Measurements from ENCODE around the gene UBXN11.
"Not testable (repeated sequence)": the region's sequence is repeated elsewhere in the genome, so short reads cannot be mapped to it uniquely, and the experiment has no call there.

The UBXN11 gene

DNA sequence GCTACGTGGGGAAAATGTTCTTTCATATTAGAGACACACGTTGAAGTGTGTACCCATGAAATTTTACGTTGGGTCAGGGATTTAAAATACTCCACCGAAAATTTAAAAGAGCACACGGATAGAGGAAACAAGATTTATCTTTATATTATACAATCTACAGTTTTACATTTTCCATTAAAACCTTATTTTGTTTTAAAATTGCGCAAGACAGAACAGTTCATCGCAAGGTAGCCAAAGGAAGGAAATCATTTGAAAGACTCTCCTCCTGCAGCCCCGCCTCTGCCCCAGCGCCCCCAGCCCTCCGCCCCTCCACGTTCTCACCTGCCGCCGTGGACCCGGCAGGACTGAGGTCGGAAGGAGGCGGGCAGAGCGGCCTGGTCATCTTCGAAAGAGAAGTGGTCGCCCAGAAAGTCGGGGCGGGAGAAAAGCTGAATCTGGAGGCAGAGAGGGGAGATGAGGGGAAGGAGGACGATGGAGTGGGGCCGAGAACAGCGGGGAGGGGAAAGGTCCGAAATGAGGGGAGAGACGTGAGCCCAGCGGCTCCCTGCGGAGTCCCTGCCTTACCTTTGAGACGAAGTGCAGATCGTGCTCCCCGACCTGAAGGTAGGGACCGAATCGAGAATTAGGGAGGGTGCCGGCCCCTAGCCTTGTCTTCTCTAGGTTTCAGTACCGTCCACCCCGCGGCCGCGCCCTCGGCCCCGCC lies 29.5 kb upstream of the UBXN11 start:
- no peak for DNase-seq

DNA sequence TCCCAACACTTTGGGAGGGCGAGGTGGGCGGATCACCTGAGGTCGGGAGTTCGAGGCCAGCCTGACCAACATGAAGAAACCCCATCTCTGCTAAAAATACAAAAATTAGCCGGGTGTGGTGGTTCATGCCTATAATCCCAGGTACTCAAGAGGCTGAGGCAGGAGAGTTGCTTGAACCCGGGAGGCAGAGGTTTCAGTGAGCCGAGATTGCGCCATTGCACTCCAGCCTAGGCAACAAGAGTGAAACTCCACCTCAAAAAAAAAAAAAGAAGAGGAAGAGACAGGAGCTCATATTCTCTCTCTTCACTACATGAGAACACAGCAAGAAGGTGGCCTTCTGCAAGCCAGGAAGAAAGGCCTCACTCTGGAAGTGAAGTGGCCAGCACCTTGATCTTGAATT lies 26.9 kb upstream of the UBXN11 start:
- DNase-seq = not testable (repeated sequence)

DNA sequence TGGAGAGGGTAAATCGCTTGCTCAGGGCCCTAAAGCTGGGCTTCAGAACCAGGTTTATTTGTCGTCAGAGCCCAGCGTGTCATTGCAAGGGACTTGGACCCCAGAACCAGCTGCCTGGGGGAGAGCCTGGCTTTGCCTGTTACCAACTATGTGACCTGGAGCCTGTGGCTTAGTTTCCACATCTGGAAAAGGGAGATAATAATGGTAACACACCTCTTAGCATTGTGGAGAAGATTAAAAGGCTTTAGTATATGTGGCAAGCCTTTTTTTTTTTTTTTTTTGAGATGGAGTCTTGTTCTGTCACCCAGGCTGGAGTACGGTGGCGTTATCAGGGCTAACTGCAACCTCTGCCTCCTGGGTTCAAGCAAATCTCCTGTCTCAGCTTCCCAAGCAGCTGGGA lies 23.8 kb upstream of the UBXN11 start:
- no peak for DNase-seq

DNA sequence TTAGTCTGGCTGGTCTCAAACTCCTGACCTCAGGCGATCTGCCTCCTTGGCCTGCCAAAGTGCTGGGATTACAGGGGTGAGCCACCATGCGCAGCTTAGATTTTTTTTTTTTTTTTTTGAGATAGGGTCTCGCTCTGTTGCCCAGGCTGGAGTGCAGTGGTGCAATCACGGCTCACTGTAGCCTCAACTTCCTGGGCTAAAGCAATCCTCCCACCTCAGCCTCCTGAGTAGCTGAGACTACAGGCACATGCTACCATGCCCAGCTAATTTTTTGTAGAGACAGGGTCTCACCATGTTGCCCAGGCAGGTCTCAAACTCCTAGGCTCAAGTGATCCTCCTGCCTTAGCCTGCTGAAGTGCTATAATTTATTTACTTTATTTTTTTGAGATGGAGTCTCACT lies 22.9 kb upstream of the UBXN11 start:
- not testable (repeated sequence) for DNase-seq

DNA sequence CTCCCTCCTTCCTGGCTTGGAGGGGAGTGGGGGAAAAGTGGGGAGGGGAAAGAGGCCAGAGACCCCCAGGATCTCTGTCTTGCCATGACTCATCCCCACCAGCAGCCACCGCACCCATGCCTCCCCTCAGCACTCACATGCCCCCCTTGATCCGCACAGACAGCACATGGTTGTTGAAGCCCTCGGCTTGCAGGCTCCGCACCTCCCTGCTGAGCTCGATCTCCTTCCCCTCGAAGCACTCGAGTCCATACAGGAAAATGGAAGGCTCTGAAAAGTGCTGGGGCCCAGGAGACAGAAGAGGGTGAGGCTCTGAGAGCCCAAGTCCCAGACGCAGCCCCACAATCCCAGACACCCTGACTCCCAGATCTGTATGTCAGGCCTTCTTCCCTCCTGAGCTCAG lies 22.2 kb upstream of the UBXN11 start:
- no peak for DNase-seq

DNA sequence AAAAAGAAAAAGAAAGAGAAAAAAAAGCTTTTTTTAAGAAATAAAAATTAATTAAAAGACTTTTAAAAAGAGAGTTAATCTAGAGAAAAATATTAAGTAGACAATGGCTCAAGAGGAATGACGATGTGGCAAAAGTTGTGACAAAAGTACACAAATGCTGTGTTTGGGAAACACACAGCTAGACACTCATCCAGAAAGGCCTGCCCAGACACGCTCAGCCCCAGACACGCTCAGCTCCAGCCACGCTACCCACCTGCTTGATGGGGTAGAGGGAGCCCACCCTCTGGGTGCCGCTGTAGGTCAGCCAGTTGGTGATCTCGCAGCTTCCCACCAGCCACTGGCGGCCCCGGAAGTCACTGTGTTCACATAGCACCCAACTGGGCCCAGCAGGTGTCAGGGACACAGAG lies 21.5 kb upstream of the UBXN11 start:
- no peak for DNase-seq

DNA sequence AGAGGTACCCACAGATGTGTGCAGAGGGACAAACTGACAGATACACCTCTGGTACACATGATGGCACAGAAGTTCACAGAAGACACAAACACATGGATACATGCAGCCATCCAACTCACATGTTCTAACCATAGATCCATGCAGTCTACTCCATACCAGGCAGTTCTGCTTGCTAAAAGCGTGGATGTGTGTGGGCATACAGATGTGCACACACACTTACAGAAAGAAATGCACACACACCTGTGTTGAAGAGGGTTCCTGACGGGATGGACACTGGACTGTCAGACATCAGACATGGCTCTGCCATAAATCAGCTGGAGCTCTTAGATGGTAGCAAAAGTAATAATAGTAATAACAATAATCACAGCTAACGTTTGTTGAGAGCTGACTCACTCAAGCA lies 18.1 kb upstream of the UBXN11 start:
- DNase-seq = no peak

DNA sequence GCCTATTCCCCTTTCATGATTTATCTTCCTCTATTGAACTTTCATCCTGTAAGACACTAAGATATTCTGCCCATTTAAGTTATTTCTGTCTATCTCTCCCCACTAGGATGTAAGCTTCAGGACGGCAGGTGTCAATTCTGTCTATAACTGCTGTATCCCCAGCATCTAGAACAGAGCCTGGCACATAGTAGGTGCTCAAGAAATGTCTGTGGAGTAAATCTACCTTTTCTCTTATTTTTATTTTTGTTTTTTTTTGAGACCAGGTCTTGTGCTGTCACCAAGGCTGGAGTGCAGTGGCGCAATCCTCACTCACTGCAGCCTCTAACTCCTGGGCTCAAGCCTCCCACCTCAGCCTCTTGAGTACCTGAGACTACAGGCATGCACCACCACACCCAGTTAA lies 16.9 kb upstream of the UBXN11 start:
- no peak for DNase-seq

DNA sequence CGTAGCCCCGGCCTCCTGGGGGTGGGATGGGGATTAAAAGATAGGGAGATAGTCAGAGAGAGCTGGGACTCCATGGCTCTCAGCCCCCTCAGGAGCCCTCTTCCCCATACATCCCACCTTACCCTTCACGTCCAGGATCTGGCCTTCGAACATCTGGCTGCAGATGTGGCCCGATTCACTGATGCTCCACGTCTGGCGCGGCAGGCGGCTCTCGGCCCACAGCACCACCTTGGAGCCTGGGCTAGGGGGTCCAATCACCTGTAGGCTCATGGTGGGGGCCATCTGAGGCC lies 15.6 kb upstream of the UBXN11 start:
- DNase-seq = no peak

DNA sequence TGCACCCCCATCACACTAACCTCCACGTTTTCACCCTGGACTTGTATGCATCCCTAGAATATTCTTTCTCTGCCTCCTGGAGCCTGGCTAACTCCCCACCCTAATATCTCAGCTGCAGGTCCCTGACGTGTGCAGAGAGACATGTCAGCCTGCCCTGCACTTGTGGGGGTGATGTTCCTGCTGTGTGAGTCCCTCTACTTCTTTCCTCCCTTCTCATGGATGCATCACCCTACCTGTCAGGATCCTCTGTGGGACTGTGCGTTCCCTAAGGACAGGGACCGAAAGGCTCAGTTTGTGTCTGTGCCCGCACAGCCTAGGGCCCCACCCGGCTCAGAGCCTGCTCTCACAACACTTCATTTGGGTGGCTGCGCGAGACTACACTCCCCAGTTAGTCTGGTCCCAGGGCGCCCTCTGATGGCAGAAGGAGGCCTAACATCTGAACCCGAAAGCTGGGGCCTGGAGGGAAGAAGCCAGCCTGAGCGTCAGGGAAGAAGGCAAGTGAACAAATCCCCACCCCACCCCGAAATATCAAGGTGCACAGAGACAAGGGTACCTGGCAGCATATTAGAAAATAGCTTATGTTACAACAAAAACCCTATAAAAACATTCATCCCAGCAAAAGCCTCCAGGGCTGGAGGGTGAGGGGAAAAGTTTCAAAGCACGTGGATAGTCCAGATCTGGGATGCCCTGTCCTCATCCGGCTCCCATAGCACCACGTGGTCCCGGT lies 15.0 kb upstream of the UBXN11 start:
- DNase-seq = peak; percentile 51

DNA sequence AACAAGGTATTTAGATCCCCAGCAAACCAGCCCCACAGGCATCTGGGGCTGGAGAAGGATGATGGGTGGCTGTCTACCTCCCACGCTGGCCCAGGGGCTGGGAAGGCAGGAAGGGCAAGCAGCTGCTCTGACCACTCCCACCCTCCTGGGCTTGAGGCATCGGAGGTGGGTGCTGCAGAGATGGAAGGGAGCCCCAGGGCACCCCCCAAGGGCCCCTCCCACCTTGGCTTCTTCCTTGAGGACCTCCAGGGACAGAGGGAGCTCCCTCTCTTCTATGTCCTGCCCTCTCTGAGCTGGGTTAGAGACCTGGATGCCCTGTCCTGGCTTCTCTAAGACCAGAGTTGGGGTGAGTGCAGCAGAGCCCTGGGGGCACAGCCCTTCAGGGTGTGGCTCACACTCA lies 14.5 kb upstream of the UBXN11 start:
- no peak for DNase-seq

DNA sequence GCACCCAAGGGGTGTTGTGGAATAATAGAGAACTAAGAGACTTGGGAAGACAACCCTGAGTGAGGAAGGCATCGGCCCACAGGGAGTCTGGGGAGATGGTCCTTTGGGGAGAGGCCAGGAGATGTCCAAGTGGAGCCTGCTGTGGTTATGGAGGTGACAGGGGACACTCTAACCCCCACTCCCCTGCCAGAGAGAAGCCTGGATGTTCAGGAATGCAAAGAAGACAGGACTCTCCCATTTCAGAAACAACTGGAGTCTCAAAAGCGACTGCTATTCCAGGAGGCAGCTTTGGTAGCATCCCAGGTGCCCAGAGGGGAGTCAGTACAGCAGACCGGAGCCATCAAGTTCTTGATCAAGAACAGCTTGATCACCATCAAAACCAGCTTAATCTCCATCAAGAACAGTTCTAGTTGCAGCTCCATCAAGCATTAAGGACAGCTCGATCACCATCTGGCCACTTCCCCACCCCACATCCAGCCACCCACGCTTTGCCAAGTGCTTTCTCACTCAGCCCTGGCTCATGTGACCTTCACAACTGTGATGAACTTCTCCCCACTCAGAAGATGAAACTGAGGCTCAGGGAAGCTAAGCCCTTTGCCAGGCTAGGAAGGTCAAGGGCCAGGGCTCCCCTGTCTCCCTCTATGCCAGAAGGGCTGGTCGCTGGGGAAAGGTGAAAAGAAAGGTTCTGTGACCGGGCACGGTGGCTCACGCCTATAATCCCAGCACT lies 12.1 kb upstream of the UBXN11 start:
- DNase-seq = no peak

DNA sequence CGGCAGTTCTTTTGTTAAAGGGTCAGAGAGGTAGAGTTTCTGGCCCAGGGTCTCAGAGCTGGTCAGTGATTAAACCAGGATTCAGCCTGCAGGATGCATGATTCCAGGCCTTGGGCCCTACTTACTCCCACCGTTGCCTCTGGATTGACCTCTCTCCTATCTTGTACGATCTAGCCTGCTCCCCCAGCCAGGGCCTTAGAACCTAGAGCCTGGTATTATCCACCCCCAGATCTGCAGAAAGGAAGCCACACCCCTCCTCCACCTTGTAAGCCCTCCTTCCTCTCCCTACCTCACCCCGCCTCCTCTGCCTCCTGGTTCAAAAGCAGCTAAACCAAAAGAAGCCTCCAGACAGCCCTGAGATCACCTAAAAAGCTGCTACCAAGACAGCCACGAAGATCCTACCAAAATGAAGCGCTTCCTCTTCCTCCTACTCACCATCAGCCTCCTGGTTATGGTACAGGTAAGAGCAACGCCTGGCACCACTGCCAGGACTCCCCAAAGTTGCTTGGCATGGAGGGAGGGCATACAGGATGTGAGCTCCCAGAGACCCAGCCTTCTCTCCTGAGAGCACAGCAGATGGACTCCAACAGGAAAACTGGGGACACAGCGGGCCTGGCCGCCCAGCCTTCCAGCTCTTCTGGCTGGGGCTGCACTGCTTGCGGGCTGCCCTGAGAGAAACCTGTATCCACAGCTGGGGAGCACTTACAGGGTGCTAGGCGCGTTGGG lies 11.3 kb upstream of the UBXN11 start, which contains the start of gene CD52:
CD52 (plus strand) TSS at position 347 of the 726 bp plus-strand sequence; CDS start at position 407, 60 bp downstream.
- no peak for DNase-seq

DNA sequence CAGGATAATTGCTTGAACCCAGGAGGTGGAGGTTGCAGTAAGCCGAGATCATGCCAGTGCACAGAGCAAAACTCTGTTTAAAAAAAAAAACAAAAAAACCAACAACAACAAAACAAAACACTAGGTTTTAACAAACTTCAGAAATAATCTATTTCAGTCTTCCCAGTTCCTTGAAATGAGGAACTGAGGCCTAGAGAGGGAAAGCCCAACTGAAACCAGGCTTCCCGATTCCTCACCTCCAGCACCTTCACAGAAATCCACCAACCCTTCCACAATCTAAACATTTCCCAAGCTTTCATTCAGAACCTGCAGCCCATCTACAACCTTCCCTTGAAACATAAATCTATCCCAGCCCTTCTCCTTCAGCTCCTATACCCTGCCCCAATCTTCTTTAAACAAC lies 10.7 kb upstream of the UBXN11 start:
- DNase-seq = no peak

DNA sequence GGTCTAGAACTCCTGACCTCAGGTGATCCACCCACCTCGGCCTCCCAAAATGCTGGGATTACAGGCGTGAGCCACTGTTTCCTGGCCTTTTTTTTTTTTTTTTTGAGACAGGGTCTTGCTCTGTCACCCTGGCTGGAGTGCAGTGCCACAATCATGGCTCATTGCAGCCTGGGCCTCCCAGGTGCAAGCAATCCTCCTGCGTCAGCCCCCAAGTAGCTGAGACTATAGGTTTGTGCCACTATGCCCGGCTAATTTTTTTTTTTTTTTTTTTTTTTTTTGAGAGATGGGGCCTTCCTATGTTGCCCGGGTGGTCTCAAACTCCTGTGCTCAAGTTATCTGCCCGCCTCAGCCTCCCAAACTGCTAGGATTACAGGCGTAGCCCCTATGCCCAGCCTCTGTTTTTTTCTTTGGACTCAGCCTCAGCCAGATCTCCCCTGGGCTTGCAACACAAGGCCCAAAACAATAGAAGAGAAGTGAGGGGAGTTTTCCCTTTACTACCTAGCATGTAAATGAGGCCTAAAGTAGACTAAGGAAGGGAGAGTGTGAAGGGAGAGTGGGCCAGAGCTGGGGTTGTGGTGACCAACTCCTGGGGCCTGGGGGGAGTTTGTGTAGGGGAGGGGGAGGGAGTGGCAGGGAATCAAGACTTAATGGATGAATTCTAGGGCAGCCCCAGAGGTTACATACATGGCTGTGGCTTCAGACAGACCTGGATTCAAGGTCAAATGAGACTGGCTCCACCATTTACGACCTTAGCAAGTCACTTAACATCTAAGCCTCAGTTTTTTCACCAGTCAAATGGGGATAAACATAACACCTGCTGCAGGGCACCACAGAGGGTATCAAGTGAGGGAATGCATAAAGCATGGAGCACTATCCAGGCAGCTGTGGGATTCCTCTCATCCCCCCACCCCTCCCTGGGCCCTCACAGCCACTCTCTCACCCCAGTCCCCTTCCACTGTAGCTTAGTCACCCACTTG lies 9.7 kb upstream of the UBXN11 start:
- DNase-seq = no peak

DNA sequence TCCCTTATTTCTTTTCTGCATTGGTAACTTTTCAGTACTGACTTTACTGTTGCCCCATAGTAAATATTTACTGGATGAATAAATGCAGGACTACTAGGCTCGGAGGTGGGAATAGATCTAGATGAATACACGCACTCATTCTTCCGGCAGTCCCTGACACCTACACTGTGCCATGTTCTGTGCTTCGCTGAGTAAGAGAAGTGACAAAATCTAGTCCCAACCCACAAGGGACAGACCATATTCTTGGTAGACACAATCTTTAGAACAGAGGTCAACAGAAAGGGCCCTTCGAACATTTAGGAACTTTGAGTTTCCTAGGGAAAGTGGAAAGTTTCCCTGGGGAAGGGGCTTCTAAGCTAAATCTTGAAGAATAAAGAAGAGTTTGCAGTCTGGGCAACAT lies 8.1 kb upstream of the UBXN11 start:
- no peak for DNase-seq

DNA sequence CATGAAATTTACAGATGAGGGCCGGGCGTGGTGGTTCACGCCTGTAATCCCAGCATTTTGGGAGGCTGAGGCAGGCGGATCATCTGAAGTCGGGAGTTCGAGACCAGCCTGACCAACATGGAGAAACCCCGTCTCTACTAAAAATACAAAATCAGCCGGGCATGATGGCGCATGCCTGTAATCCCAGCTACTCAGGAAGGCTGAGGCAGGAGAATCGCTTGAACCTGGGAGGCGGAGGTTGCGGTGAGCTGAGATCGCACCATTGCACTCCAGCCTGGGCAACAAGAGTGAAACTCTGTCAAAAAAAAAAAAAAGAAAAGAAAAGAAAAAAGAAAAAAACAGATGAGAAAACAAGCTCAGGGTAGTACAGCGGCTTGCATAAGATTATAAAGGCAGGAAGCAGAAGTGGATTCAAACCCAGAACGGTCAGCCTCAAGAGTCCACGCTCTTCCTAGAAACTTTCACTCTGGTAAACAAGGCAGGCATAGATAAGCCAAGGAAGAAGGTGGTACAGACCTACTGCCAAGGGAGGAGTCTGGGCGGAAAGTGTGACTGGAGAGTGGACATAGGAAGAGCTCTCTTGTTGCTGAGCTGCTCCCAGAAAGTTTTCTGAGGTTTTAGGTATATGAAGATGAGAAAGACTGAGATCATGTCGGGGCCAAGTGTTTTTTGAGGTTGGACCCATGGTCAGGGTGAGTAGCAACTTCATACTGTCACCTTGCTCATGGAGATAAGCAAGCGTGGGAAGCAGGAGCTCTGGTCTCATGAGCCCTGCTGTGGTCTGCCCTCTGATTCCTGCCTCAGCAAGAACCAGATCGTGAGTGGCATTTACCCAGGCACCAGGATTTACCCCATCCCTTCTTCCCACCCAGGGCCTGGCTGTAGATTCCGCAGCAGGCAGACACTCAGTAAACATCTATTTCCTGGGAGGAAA lies 1.8 kb upstream of the UBXN11 start:
- DNase-seq = not testable (repeated sequence)

DNA sequence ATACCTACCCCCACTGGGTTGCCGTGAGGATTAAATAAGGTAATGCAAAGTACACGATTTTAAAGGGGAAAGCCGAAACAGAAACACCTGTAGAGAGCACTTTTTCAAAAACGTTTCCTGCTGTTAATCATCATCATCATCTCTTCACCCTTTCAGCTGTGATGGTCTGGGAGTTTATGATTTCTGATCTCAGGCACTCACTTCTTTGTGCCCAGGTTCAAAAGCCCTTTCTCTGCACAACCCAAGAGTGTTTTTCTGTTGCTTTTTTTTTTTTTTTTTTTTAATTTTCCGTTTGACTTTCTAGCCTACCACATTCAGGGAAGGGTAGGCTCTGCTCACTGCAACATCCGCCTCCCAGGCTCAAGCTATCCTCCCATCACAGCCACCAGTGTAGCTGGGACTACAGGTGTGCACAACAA lies 936 bp upstream of the UBXN11 start:
- DNase-seq = no peak

DNA sequence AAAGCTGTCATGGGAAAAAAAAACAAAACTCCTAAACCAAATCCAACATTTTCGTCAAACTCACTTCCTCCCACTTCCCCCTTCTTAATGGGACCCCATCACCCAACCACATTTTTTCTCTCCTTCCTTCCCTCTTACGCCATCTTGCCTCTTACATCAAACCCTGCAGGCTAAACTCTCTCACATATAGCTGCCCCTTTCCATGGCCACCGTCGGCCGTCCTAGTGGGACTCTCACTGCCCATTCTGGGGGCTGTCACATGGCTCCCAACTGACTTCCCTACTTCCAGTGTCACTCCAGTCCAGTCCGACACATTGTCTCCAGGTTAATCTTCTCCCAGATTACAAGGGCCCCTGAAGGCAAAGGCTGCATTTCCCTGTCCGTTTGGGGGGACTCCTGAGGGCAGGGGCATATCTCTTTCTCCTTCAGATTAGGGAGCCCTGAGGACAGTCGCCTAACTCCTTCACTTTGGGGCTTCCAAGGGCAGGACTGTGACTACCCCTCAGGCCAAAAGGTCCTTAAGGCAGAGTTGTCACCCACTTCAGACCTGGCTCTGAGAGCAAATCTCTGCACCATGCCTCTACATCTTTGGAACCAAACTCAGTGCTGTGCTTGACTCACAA lies 658 bp downstream of the UBXN11 start:
- no peak for DNase-seq

DNA sequence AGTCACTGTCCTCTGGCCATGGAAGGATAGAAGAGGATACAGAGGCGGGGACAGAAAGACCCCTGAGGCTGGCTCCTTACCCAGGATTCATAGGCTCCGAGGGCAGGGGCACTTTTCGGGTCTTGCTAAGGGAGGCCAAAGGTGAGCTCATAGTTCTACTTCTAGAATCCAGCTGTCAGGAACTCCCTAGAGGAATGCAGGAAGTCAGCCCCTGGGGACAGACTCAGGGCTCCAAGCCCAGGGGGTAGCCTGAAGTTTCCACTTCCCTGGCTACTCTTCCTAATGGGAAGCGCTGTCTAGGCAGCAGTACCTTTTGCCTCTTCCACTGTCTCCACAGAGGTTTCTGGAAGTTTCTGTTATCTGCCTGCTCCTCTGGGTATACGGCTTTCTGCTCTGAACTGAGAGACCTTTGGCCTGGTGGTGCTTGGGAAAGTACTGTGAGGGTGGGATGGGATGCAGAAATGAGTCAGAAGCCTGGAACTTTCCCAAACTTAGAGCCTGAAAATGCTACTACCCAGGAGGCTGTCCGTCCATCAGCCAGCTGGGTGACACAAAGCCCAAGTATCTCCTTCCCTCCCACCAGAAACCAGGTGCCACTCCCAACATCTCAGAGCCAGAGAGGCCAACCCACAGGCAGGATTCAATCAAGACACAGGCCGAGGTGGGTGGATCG lies 3.6 kb downstream of the UBXN11 start:
- no peak for DNase-seq

Measured in NCI-H2029 treated with DMSO at 0.1 percent for 48 hours (cell line).